Left ventricle myocardium superior (tissue), 1 donor: Measurements from ENCODE around the gene ZNF500. TPM values are rescaled to one million over a fixed set of nuclear protein-coding genes. Genes with fewer than 3 reads are reported as not detected.
A peak's percentile ranks its signal among the peaks of the same experiment; 100 is the strongest.
"Not testable (repeated sequence)": the region's sequence is repeated elsewhere in the genome, so short reads cannot be mapped to it uniquely, and the experiment has no call there.

Experiments
- ATAC-seq: fragments of 200-7000 bp; cut with Tn5 transposase; one replicate; pipeline ENCODE4 v1.9.1; 2020; ENCODE audit warnings: mild to moderate bottlenecking, moderate library complexity
- DNase-seq: peaks from one replicate; pipeline ENCODE4 v3.0.0-alpha.2; 2020
- intact Hi-C: fragments of 100-400 bp; cut with micrococcal nuclease; formaldehyde crosslinking; loops from one replicate; pipeline ENCODE4 v1.11.0; 2022
- total RNA-seq: library from RNA; stranded (reverse); fragmentation: NEBNext Ultra II Directional; extraction: Animal tissue kit (Norgen Biotek cat#: 25700); gene quantifications from one replicate; pipeline ENCODE4 v1.2.1, GENCODE V29; 2021
- donor health status: DM: no; HTN: yes; CAD: no; lungs with severe emphysema.

Gene ZNF500
- total RNA-seq, 1 donor from 2014 or later: 8.4 TPM

- intact Hi-C loops: no loop called here
- no peak for ATAC-seq
- DNase-seq: no peak
Observed at GRCh38 chr16:4749700-4750257, 17.2 kb downstream of the ZNF500 start.

GRCh38 chr16:4748682-4749411, 18.1 kb downstream of the ZNF500 start:
- DNase-seq (no peak), ATAC-seq (no peak)
- intact Hi-C loops: no loop called here

- intact Hi-C loops: no loop called here
- no peak for ATAC-seq
- DNase-seq: no peak
Observed at GRCh38 chr16:4747906-4748681, 18.9 kb downstream of the ZNF500 start.

GRCh38 chr16:4746991-4747574, 19.9 kb downstream of the ZNF500 start:
- DNase-seq (no peak), ATAC-seq (peak; percentile 13)
- intact Hi-C loops: no loop called here

GRCh38 chr16:4746215-4746614, 20.7 kb downstream of the ZNF500 start:
- intact Hi-C loops: no loop called here
- DNase-seq (no peak), ATAC-seq (no peak)

GRCh38 chr16:4745274-4745569, 21.7 kb downstream of the ZNF500 start:
- DNase-seq (no peak), ATAC-seq (no peak)
- intact Hi-C loops: no loop called here

- ATAC-seq (no peak), DNase-seq (no peak)
- intact Hi-C loops: no loop called here
Observed at GRCh38 chr16:4744555-4745273, 22.2 kb downstream of the ZNF500 start.

GRCh38 chr16:4743226-4743878, 23.6 kb downstream of the ZNF500 start:
- DNase-seq: no peak

GRCh38 chr16:4738370-4738769, 28.6 kb downstream of the ZNF500 start:
- intact Hi-C loops, DNase-seq, ATAC-seq: not testable (repeated sequence)

More at GRCh38 chr16:4743226-4743878, 23.6 kb downstream of the ZNF500 start:
- intact Hi-C loops: no loop called here
- no peak for ATAC-seq

GRCh38 chr16:4737545-4737944, 29.4 kb downstream of the ZNF500 start:
- DNase-seq: no peak
- no peak for ATAC-seq
- intact Hi-C loops: no loop called here

- DNase-seq (no peak), ATAC-seq (no peak)
- intact Hi-C loops: no loop called here
Observed at GRCh38 chr16:4736546-4736945, 30.4 kb downstream of the ZNF500 start.

GRCh38 chr16:4734730-4735535, 32.0 kb downstream of the ZNF500 start:
- intact Hi-C loops: no loop called here
- peak; percentile 85 for ATAC-seq
- peak; percentile 93 for DNase-seq

- DNase-seq (peak; percentile 97), ATAC-seq (peak; percentile 98)
- intact Hi-C loops: no loop called here
Observed at GRCh38 chr16:4734063-4734729, 32.8 kb downstream of the ZNF500 start, which contains the start of the genes ANKS3 and DNAAF8. ANKS3 (minus strand) TSS chr16:4734271; CDS start chr16:4730149, 4,122 bp downstream. DNAAF8 (plus strand) TSS chr16:4734537; CDS start chr16:4736515, 1,978 bp downstream.

- ATAC-seq: peak; percentile 1
- intact Hi-C loops: no loop called here
Observed at GRCh38 chr16:4733747-4734062, 33.3 kb downstream of the ZNF500 start.

GRCh38 chr16:4733211-4733742, 33.7 kb downstream of the ZNF500 start:
- intact Hi-C loops: no loop called here
- no peak for ATAC-seq

More at GRCh38 chr16:4733747-4734062, 33.3 kb downstream of the ZNF500 start:
- no peak for DNase-seq

GRCh38 chr16:4729876-4730275, 37.1 kb downstream of the ZNF500 start:
- DNase-seq: no peak
- no peak for ATAC-seq
- intact Hi-C loops: no loop called here

More at GRCh38 chr16:4733211-4733742, 33.7 kb downstream of the ZNF500 start:
- no peak for DNase-seq

GRCh38 chr16:4728676-4729075, 38.3 kb downstream of the ZNF500 start:
- DNase-seq (no peak), ATAC-seq (no peak)
- intact Hi-C loops: no loop called here
